ENCODE results near the gene MPRIP. TPM values are rescaled to one million over a fixed set of nuclear protein-coding genes. Genes with fewer than 3 reads are reported as not detected.
A peak's percentile ranks its signal among the peaks of the same experiment; 100 is the strongest.
"Not testable (repeated sequence)": the region's sequence is repeated elsewhere in the genome, so short reads cannot be mapped to it uniquely, and the experiment has no call there.

MPRIP gene
- total RNA-seq, 1 experiment from 2014 or later = 140 TPM

GRCh38 chr17:17002731-17003715, 39.2 kb upstream of the MPRIP start:
- H3K4me3 Mint-ChIP-seq; DNase-seq (ENCODE audit: low spot score); ATAC-seq; POLR2A ChIA-PET; H3K27ac Mint-ChIP-seq; H3K36me3 Mint-ChIP-seq; H3K4me1 Mint-ChIP-seq; H3K9me3 Mint-ChIP-seq; H3K27me3 Mint-ChIP-seq (ENCODE audit: low read depth): not testable (repeated sequence)
- CTCF ChIA-PET = interaction anchor here (1.2 kb wide), 1 partner anchor 11 kb away, joined by 3 read pairs; no protein-coding TSS in a partner anchor
- peak; percentile 47; the same call in 1 of the 2 replicates for TF ChIP-seq ZNF423 (CRISPR knock-in tag; IDR thresholded peaks at IDR 0.05)

DNA sequence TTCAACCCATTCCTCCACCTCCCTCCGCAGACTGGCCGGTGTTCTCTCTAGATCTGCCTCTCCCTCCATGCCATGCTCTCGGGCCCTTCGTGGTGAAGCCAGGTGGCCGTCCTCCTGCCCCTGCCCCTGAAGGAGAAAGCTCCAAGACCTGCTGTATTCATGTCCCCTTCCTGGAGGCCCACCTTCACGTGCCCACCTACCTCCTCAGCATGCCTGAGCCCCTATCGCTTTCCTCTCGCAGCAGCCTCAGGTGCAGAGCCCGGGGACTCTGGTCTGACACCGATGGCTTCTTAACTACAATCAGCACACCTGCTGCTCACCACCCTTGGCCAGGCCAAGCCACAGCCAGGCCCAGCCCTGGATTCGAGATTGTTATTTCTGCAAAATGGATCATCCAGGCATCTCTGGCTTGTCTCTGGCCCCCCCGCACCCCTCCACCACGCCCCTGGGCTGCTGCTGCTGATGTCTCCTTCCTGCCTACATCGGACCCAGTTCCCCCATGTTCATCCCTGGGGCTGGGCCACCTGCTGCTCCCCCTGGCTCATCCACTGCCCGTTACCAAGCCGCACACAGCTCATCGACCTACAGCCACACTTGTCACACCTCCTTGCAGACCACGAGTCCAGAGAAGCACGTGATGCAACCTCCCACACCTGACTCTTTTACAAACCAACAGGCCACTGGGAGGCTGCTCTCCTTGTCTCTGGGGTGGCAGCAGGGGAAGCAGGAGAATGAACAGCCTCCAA, 37.8 kb upstream of the MPRIP start:
- H3K36me3 Mint-ChIP-seq = no peaks in the 10 kb centered on the region
- H3K27me3 Mint-ChIP-seq (ENCODE audit: low read depth) = no peaks in the 10 kb centered on the region; the same call in 1 of the 2 replicates
- DNase-seq (ENCODE audit: low spot score) = no peak
- no peak overlapping the region; the same call in 1 of the 2 replicates for H3K27ac Mint-ChIP-seq
- CTCF ChIA-PET = interaction anchor here (1.2 kb wide), 1 partner anchor 13 kb away, joined by 3 read pairs; no protein-coding TSS in a partner anchor
- no peaks in the 10 kb centered on the region for H3K4me1 Mint-ChIP-seq
- ATAC-seq = no peak
- H3K4me3 Mint-ChIP-seq = no peak overlapping the region
- peaks cover 4% of the 10 kb centered on the region; the same call in 1 of the 2 replicates for H3K9me3 Mint-ChIP-seq
- POLR2A ChIA-PET = no interaction called here
- TF ChIP-seq, protein P1, sequence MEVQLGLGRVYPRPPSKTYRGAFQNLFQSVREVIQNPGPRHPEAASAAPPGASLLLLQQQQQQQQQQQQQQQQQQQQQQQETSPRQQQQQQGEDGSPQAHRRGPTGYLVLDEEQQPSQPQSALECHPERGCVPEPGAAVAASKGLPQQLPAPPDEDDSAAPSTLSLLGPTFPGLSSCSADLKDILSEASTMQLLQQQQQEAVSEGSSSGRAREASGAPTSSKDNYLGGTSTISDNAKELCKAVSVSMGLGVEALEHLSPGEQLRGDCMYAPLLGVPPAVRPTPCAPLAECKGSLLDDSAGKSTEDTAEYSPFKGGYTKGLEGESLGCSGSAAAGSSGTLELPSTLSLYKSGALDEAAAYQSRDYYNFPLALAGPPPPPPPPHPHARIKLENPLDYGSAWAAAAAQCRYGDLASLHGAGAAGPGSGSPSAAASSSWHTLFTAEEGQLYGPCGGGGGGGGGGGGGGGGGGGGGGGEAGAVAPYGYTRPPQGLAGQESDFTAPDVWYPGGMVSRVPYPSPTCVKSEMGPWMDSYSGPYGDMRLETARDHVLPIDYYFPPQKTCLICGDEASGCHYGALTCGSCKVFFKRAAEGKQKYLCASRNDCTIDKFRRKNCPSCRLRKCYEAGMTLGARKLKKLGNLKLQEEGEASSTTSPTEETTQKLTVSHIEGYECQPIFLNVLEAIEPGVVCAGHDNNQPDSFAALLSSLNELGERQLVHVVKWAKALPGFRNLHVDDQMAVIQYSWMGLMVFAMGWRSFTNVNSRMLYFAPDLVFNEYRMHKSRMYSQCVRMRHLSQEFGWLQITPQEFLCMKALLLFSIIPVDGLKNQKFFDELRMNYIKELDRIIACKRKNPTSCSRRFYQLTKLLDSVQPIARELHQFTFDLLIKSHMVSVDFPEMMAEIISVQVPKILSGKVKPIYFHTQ (CRISPR knock-in tag; IDR thresholded peaks at IDR 0.05) = no peak
- no peak for TF ChIP-seq TCF7 (CRISPR knock-in tag; IDR thresholded peaks at IDR 0.05; ENCODE audit: low read depth)

- CTCF ChIA-PET = interaction anchor here (1.2 kb wide), 2 partner anchors 14 to 89 kb away, joined by 3 to 4 read pairs; no protein-coding TSS in a partner anchor
- H3K4me1 Mint-ChIP-seq; POLR2A ChIA-PET; H3K4me3 Mint-ChIP-seq; H3K36me3 Mint-ChIP-seq; DNase-seq (ENCODE audit: low spot score); H3K27me3 Mint-ChIP-seq (ENCODE audit: low read depth); ATAC-seq; H3K9me3 Mint-ChIP-seq: not testable (repeated sequence)
- H3K27ac Mint-ChIP-seq = peak overlapping the region; percentile 21
Measured at GRCh38 chr17:17004997-17005614, 37.2 kb upstream of the MPRIP start.

DNA sequence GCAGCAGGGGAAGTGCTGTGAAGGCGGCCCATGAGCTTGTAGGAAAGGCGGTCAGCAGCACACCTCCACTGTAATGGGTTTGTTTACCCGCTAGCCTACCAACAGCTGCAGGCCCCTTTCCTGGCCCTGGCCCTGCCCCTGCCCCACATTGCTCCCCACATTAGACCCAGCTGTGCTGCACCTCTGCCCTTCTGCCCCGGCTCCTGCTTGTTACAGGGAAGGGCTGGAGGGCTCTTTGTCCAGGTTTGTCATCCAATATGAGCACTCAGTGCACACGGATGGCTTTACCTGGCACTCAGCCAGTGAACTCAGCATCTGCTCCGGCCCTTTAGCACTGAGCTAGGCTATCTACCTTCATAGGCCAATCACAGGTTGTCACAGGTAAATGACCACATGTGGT, 34.4 kb upstream of the MPRIP start:
- not testable (repeated sequence) for DNase-seq (ENCODE audit: low spot score)

GRCh38 chr17:17008621-17009397, 33.4 kb upstream of the MPRIP start:
- ATAC-seq; H3K9me3 Mint-ChIP-seq; H3K27me3 Mint-ChIP-seq (ENCODE audit: low read depth); DNase-seq (ENCODE audit: low spot score); POLR2A ChIA-PET; H3K4me1 Mint-ChIP-seq; H3K4me3 Mint-ChIP-seq; H3K36me3 Mint-ChIP-seq; H3K27ac Mint-ChIP-seq: not testable (repeated sequence)
- CTCF ChIA-PET = interaction anchor here (0.6 to 0.7 kb wide), 2 partner anchors 17 to 133 kb away, joined by 3 read pairs; no protein-coding TSS in a partner anchor

More for the DNA sequence above, 34.4 kb upstream of the MPRIP start:
- H3K9me3 Mint-ChIP-seq; ATAC-seq; H3K27me3 Mint-ChIP-seq (ENCODE audit: low read depth); H3K4me1 Mint-ChIP-seq; POLR2A ChIA-PET; H3K4me3 Mint-ChIP-seq; H3K36me3 Mint-ChIP-seq; H3K27ac Mint-ChIP-seq: not testable (repeated sequence)
- CTCF ChIA-PET = interaction anchor here (1.0 kb wide), 1 partner anchor 134 kb away, joined by 3 read pairs; no protein-coding TSS in a partner anchor

- H3K27me3 Mint-ChIP-seq (ENCODE audit: low read depth); CTCF ChIA-PET; H3K36me3 Mint-ChIP-seq; ATAC-seq; H3K27ac Mint-ChIP-seq; DNase-seq (ENCODE audit: low spot score); H3K4me3 Mint-ChIP-seq; POLR2A ChIA-PET; H3K9me3 Mint-ChIP-seq; H3K4me1 Mint-ChIP-seq: not testable (repeated sequence)
Measured at GRCh38 chr17:17009972-17010371, 32.3 kb upstream of the MPRIP start.

DNA sequence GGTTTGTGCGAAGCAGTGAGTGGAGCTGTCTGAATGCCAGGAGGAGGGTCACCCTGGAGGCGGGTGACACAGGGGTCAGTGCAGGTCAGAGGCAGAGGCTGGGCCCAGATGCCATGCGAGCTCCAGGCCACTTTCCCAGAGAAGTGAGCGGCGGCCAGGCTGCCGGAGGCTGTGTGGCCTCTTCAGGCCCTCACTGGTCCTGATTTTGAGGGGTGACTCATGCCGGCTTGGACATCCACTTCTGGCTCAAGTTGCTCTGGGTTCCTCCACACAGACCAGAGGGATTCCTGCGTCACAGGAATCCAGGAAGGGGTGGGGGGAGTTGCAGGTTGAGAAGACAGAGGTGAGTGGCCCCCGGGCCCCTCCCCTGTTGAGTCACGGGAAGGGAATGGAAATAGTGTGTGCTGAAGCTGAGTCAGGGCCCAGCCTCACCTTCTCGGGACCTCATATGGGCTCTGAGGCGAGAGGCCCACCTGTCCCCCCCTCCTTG, 31.7 kb upstream of the MPRIP start:
- CTCF ChIA-PET; H3K4me3 Mint-ChIP-seq; POLR2A ChIA-PET; H3K36me3 Mint-ChIP-seq; ATAC-seq; H3K27me3 Mint-ChIP-seq (ENCODE audit: low read depth); H3K9me3 Mint-ChIP-seq; H3K27ac Mint-ChIP-seq; H3K4me1 Mint-ChIP-seq; DNase-seq (ENCODE audit: low spot score): not testable (repeated sequence)

DNA sequence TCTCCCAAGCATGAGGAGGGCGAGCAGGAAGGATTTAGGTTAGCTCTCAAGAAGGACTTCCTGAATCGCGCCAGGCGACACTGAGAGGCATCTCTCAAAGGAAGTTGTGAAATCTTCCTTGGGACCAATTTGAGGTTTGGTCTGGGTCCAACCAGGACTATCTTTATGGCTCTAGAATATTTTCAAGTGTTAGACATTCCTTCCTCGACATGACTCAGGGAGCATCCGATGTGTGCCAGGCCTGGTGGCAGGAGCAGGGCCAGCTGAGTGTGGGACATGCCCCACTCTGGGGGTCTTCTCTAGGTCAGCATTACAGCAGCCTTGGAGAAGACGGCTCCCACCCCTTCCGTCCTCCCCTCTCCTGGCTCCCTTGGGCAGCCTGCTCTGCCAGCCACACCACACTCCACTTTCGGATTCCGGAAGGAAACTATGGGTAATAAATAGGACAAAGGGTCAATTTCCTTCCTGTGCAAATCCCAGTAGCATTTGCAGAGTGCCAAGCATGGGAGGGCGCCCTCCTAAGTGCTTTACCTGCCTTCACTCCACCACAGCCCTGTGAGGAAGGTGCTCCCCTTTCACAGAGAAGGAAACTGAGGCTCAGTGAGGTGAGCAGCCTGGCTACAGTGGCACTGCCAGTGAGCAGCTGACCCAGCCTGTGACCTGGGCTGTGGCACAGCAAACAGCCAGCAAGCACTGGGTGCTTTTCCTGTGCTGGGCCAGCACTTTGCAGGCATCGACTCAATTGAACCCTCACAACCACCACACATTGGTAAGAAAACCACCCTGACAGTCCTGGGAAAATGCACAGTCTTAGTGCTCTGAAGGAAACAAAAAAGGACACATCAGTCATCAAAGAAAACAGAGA, 31.0 kb upstream of the MPRIP start:
- DNase-seq (ENCODE audit: low spot score); ATAC-seq; H3K36me3 Mint-ChIP-seq; H3K9me3 Mint-ChIP-seq; H3K27ac Mint-ChIP-seq; H3K4me3 Mint-ChIP-seq; H3K27me3 Mint-ChIP-seq (ENCODE audit: low read depth); H3K4me1 Mint-ChIP-seq; CTCF ChIA-PET; POLR2A ChIA-PET: not testable (repeated sequence)
